Measurements from ENCODE around the gene OR10G4. TPM values are rescaled to one million over a fixed set of nuclear protein-coding genes. Genes with fewer than 3 reads are reported as not detected.
"Not testable (repeated sequence)": the region's sequence is repeated elsewhere in the genome, so short reads cannot be mapped to it uniquely, and the experiment has no call there.

OR10G4 gene
- total RNA-seq, 1 donor from 2014 or later: not detected

GRCh38 chr11:123979311-123979710 lies 33.5 kb upstream of the OR10G4 start:
- no peak for DNase-seq (ENCODE audit: extremely low spot score, unreplicated experiment)
- Mint-ChIP-seq H3K9me3 (ENCODE audit: unreplicated experiment) (peaks cover 16% of the 10 kb centered on the region), H3K4me1 (ENCODE audit: unreplicated experiment) (peaks cover 3% of the 10 kb centered on the region), H3K4me3 (ENCODE audit: unreplicated experiment) (no peak overlapping the region), H3K27ac (ENCODE audit: unreplicated experiment) (no peak overlapping the region), H3K27me3 (ENCODE audit: unreplicated experiment) (peaks cover 4% of the 10 kb centered on the region), H3K36me3 (ENCODE audit: unreplicated experiment) (no peaks in the 10 kb centered on the region)
- TF ChIP-seq CTCF (IDR thresholded peaks at IDR 0.05): no peak

GRCh38 chr11:123995119-123995518 lies 17.7 kb upstream of the OR10G4 start, which contains the start of gene OR10G6:
Gene OR10G6, minus strand, starts transcription at chr11:123995161. Its CDS starts 0 bp downstream, at chr11:123995161.
- no peak within 1 kb of the TSS for H3K4me3 Mint-ChIP-seq (ENCODE audit: unreplicated experiment)
- no peak for DNase-seq (ENCODE audit: extremely low spot score, unreplicated experiment)
- no peaks in the 10 kb centered on the region for H3K4me1 Mint-ChIP-seq (ENCODE audit: unreplicated experiment)
- H3K9me3 Mint-ChIP-seq (ENCODE audit: unreplicated experiment): no peaks in the 10 kb centered on the region
- no peak for TF ChIP-seq CTCF (IDR thresholded peaks at IDR 0.05)
- H3K27ac Mint-ChIP-seq (ENCODE audit: unreplicated experiment): no peak within 1 kb of the TSS
- no peaks in the 10 kb centered on the region for H3K36me3 Mint-ChIP-seq (ENCODE audit: unreplicated experiment)
- no peaks in the 10 kb centered on the region for H3K27me3 Mint-ChIP-seq (ENCODE audit: unreplicated experiment)

- H3K4me3 Mint-ChIP-seq (ENCODE audit: unreplicated experiment); H3K9me3 Mint-ChIP-seq (ENCODE audit: unreplicated experiment); H3K36me3 Mint-ChIP-seq (ENCODE audit: unreplicated experiment); DNase-seq (ENCODE audit: extremely low spot score, unreplicated experiment); H3K27me3 Mint-ChIP-seq (ENCODE audit: unreplicated experiment); H3K27ac Mint-ChIP-seq (ENCODE audit: unreplicated experiment); H3K4me1 Mint-ChIP-seq (ENCODE audit: unreplicated experiment): not testable (repeated sequence)
Observed at GRCh38 chr11:124015837-124016236, 3.0 kb downstream of the OR10G4 start.

- no peak within 1 kb of the TSS for H3K4me3 Mint-ChIP-seq (ENCODE audit: unreplicated experiment)
- no peaks in the 10 kb centered on the region for H3K4me1 Mint-ChIP-seq (ENCODE audit: unreplicated experiment)
- no peaks in the 10 kb centered on the region for H3K36me3 Mint-ChIP-seq (ENCODE audit: unreplicated experiment)
- DNase-seq (ENCODE audit: extremely low spot score, unreplicated experiment): no peak
- no peaks in the 10 kb centered on the region for H3K9me3 Mint-ChIP-seq (ENCODE audit: unreplicated experiment)
- H3K27ac Mint-ChIP-seq (ENCODE audit: unreplicated experiment): no peak within 1 kb of the TSS
- no peaks in the 10 kb centered on the region for H3K27me3 Mint-ChIP-seq (ENCODE audit: unreplicated experiment)
- no peak for TF ChIP-seq CTCF (IDR thresholded peaks at IDR 0.05)
Observed at GRCh38 chr11:124026498-124026897, 13.7 kb downstream of the OR10G4 start, which contains the start of gene OR10G8. Gene OR10G8, plus strand, starts transcription at chr11:124026798. Its CDS starts 2,825 bp downstream, at chr11:124029623.

- Mint-ChIP-seq H3K36me3 (ENCODE audit: unreplicated experiment) (no peaks in the 10 kb centered on the region), H3K27me3 (ENCODE audit: unreplicated experiment) (peaks cover 10% of the 10 kb centered on the region), H3K4me3 (ENCODE audit: unreplicated experiment) (no peak overlapping the region), H3K4me1 (ENCODE audit: unreplicated experiment) (no peaks in the 10 kb centered on the region), H3K9me3 (ENCODE audit: unreplicated experiment) (no peaks in the 10 kb centered on the region), H3K27ac (ENCODE audit: unreplicated experiment) (no peak overlapping the region)
- TF ChIP-seq CTCF (IDR thresholded peaks at IDR 0.05): no peak
- DNase-seq (ENCODE audit: extremely low spot score, unreplicated experiment): no peak
Observed at GRCh38 chr11:124036666-124037065, 23.9 kb downstream of the OR10G4 start.

- no peaks in the 10 kb centered on the region for H3K9me3 Mint-ChIP-seq (ENCODE audit: unreplicated experiment)
- no peak overlapping the region for H3K27ac Mint-ChIP-seq (ENCODE audit: unreplicated experiment)
- no peak for TF ChIP-seq CTCF (IDR thresholded peaks at IDR 0.05)
- H3K4me3 Mint-ChIP-seq (ENCODE audit: unreplicated experiment): no peak overlapping the region
- H3K36me3 Mint-ChIP-seq (ENCODE audit: unreplicated experiment): no peaks in the 10 kb centered on the region
- no peaks in the 10 kb centered on the region for H3K4me1 Mint-ChIP-seq (ENCODE audit: unreplicated experiment)
- H3K27me3 Mint-ChIP-seq (ENCODE audit: unreplicated experiment): peaks cover 10% of the 10 kb centered on the region
- no peak for DNase-seq (ENCODE audit: extremely low spot score, unreplicated experiment)
Observed at GRCh38 chr11:124039557-124039956, 26.8 kb downstream of the OR10G4 start.
